Stimulated activated naive CD8-positive, alpha-beta T cell treated with anti-CD3 and anti-CD28 coated beads, Interleukin-15, Interleukin-2, amounts not matched to agents 100 ng/mL and 50 ng/mL, for 24 hours (primary cell): Measurements from ENCODE around the gene ZNF112.
A peak's percentile ranks its signal among the peaks of the same experiment; 100 is the strongest.

ENCODE experiments used
- H3K27ac Mint-ChIP-seq: one replicate; pipeline ENCODE4 v1.8.0; 2021; ENCODE audit warnings: mild to moderate bottlenecking, mixed read lengths
- H3K27me3 Mint-ChIP-seq: one replicate; pipeline ENCODE4 v1.8.0; 2021; ENCODE audit warnings: mixed read lengths
- H3K36me3 Mint-ChIP-seq: one replicate; pipeline ENCODE4 v1.8.0; 2021; ENCODE audit warnings: low read depth, mixed read lengths
- H3K4me1 Mint-ChIP-seq: one replicate; pipeline ENCODE4 v1.8.0; 2021; ENCODE audit warnings: low read depth, mixed read lengths
- H3K4me3 Mint-ChIP-seq: one replicate; pipeline ENCODE4 v1.8.0; 2021; ENCODE audit warnings: mild to moderate bottlenecking, mixed read lengths
- H3K9me3 Mint-ChIP-seq: one replicate; pipeline ENCODE4 v1.8.0; 2021; ENCODE audit warnings: mixed read lengths

ZNF112 gene

DNA sequence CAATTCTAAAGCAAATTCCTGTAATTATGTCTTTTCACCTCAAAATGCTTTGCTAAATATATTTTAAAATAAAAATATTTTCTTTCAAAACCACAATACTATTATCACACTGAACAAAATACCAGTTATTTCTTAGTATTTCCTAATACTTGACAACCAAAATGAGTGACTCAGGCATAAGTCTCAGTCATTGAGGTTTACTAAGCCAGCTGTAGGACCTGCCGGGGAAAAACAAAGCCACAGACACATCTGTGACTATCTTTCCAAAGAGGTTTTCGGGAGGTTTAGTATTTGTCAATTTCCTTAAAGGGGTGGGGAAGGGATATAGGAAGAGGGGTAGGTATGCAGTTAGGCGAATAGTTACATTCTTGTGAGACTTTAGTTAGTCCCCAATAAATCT lies 48.5 kb downstream of the ZNF112 start:
- H3K4me3 Mint-ChIP-seq, result no peak overlapping the region
- H3K36me3 Mint-ChIP-seq, result peaks cover 4% of the 10 kb centered on the region
- H3K27me3 Mint-ChIP-seq, result peaks cover 10% of the 10 kb centered on the region

DNA sequence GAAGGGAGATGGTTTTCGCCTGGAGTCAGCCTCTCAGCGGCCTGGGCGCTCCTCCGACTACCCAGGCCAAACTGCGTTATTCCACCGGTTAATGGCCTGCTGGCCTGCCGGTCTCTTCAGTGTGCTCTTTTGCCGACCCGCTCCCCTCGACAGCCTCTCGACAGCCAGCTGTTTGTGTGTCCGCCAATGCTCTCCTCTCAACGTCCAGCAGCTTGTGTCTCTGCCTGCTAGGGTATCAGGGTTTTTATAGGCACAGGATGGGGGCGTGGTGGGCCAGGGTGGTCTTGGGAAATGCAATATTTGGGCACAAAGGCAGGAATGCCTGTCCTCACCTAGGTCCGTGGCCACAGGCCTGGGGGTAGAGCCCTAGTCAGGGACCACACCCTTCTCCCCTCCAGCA lies 50.2 kb downstream of the ZNF112 start:
- Mint-ChIP-seq H3K36me3 (peaks cover 17% of the 10 kb centered on the region), H3K9me3 (peaks cover 21% of the 10 kb centered on the region), H3K4me1 (peaks cover 24% of the 10 kb centered on the region), H3K27ac (no peak overlapping the region), H3K4me3 (no peak overlapping the region), H3K27me3 (peaks cover 10% of the 10 kb centered on the region)

More for the DNA sequence above, 48.5 kb downstream of the ZNF112 start:
- peaks cover 21% of the 10 kb centered on the region for H3K9me3 Mint-ChIP-seq
- H3K27ac Mint-ChIP-seq, result no peak overlapping the region
- H3K4me1 Mint-ChIP-seq, result peaks cover 24% of the 10 kb centered on the region

DNA sequence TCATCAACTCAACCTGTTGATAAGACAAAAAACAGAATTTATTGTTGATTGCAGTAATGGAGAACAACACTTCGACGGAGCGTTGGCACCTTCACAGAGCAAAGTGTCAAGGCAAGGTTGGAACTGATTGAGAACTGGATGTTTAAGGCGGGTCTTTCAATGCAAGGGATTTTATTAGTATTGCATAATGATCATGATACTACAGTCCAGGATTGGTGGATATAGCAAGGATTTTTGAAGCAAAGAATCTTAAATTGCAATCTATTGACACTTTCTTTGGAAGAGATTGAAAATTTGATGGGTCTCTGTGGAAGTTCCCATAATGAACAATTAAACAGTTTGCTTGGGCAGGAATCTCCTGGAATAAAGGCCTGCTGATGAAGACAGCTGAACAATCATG lies 51.0 kb downstream of the ZNF112 start:
- Mint-ChIP-seq H3K4me3 (peak overlapping the region; percentile 86), H3K4me1 (peaks cover 24% of the 10 kb centered on the region), H3K9me3 (peaks cover 26% of the 10 kb centered on the region), H3K27ac (no peak overlapping the region), H3K27me3 (peaks cover 10% of the 10 kb centered on the region), H3K36me3 (peaks cover 25% of the 10 kb centered on the region)

DNA sequence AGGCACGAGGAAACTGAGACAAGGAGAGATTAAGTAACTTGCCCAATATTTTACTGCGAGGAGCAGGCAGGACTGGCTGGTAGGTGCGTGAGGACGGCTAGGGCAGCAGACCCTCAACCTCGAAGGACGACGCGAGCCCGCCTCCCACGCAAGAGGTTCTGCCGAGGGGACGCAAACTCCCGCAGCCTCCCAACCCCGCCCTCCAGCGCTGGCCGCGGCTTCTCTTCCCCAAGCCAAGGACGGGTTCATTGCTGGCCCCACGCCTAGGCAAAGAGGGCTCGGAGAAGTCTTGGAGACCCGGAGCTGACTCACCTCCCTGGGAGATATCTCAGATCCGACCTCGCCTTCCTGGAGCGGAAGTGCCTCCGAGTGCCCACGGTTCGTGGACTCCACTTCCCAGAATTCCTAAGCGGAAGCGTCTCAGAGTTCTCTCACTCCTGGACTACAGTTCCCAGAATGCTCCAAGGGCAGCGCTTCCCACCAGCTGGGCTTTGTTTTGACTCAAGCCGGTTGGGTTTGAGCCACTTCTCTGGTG lies 51.8 kb downstream of the ZNF112 start, which contains the start of gene ZNF235:
TSS of gene ZNF235 (minus strand) at position 367 of the 535 bp plus-strand sequence. CDS start 1,621 bp downstream, outside the sequence.
- H3K36me3 Mint-ChIP-seq, result peaks cover 30% of the 10 kb centered on the region
- H3K27me3 Mint-ChIP-seq, result peaks cover 6% of the 10 kb centered on the region
- H3K27ac Mint-ChIP-seq, result peak within 1 kb of the TSS; percentile 76
- peaks cover 24% of the 10 kb centered on the region for H3K4me1 Mint-ChIP-seq
- H3K9me3 Mint-ChIP-seq, result peaks cover 22% of the 10 kb centered on the region
- peak within 1 kb of the TSS; percentile 86 for H3K4me3 Mint-ChIP-seq

DNA sequence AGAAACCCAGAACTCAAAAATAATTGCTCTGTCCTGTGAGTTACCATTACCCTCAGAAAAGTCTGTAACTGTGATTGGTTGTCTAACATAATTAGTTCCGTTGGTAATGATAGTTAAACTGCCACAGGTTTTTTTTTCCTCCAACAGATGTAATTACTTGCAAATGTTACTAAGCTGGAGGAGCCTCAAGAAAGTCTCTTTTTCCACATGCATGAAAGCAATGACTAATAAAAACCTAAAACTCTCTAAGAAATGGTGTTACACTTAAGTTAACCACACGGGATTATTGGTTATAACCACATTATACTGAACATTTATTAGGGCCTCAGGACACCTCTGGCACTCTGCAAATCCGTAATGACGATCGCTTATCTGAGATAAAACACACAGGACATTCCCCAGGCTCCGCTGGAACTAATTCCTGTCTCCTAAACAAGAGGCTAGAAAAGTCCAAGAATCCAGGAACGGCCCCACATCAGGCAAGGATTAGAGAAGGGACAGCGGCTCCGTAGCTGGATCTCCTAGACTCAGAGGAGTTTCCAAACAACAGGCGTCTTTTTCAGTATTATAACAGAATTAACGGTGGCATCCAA lies 52.4 kb downstream of the ZNF112 start:
- H3K27me3 Mint-ChIP-seq, result peaks cover 5% of the 10 kb centered on the region
- H3K4me3 Mint-ChIP-seq, result peak overlapping the region; percentile 86
- peaks cover 21% of the 10 kb centered on the region for H3K9me3 Mint-ChIP-seq
- H3K4me1 Mint-ChIP-seq, result peaks cover 24% of the 10 kb centered on the region
- H3K36me3 Mint-ChIP-seq, result peaks cover 35% of the 10 kb centered on the region
- peak overlapping the region; percentile 76 for H3K27ac Mint-ChIP-seq

DNA sequence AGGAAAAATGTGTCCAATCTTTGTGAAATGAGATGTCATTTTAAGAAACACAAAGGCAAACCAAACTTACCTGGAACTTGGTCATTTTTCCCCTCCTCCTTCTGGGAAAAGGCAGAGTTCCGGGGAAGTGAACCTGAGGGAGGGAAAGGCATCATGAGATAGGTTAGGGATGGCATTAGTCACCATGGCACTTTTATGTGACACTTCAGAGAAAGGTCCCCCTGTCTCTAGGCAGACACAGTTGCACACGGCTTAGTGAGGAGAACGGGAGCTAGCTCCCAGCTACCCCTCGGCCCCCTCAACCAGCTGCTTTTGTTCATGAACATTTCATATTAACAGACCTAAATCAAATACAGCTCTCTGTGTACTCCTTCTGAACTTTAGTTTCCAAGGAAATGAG lies 53.2 kb downstream of the ZNF112 start:
- no peaks in the 10 kb centered on the region for H3K27me3 Mint-ChIP-seq
- peaks cover 19% of the 10 kb centered on the region for H3K9me3 Mint-ChIP-seq
- peak overlapping the region; percentile 86 for H3K4me3 Mint-ChIP-seq
- no peak overlapping the region for H3K27ac Mint-ChIP-seq
- peaks cover 24% of the 10 kb centered on the region for H3K4me1 Mint-ChIP-seq
- peaks cover 42% of the 10 kb centered on the region for H3K36me3 Mint-ChIP-seq

DNA sequence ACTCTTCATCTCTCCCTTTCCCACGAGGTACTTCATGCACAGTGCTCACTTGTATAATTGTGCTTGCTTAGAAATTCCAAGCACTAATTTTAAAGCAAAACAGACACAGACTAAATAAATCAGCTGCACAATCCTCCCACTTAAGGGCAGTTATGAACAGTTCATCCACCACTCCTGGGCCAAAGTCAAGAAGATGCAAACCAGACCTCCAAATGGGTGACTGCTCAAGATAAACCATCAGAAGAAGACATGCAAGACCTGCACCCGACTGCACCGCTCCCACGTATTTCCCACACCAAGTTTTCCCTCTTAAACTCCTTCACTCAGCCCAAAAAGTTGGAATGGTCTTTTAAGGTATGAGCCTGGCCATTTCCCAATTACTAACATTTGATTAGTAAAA lies 71.5 kb downstream of the ZNF112 start:
- Mint-ChIP-seq H3K4me3 (no peak overlapping the region), H3K27ac (no peak overlapping the region), H3K36me3 (peaks cover 58% of the 10 kb centered on the region), H3K4me1 (no peaks in the 10 kb centered on the region), H3K9me3 (peaks cover 71% of the 10 kb centered on the region), H3K27me3 (no peaks in the 10 kb centered on the region)

DNA sequence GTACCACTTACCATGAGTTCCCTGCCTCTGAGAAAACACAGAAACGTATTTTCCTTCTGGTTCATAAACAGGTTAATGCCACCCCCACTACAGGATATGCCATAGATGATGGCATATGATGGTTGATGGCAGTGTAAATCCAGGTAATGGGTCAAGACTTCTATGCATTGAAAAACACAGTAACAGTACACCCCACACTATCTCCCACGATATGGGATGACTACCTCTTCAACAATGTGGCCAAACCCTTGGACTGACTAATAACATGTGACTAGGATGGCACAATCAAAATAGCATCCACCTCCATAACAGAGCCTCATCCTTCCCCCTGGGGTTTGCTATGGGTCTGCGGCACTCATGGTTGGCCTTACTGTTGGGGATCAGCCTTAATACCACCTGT lies 73.6 kb downstream of the ZNF112 start:
- Mint-ChIP-seq H3K4me1 (no peaks in the 10 kb centered on the region), H3K9me3 (peaks cover 69% of the 10 kb centered on the region), H3K27me3 (no peaks in the 10 kb centered on the region), H3K36me3 (peaks cover 55% of the 10 kb centered on the region), H3K27ac (no peak overlapping the region), H3K4me3 (no peak overlapping the region)

DNA sequence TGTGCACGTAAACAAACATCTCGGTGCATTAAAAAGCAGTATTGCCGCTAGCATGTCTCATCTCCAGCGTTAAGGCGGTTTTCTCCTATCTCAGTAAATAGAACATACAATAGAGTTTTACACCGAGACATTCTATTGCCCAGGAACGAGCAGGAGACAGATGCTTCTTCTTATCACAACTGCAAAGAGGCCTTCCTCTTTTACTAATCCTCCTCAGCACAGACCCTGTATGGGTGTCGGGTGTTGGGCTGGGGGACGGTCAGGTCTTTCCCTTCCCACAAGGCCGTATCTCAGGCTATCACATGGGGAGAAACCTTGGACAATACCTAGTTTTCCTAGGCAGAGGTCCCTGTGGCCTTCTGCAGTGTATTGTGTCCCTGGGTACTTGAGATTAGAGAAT lies 75.6 kb downstream of the ZNF112 start:
- no peak overlapping the region for H3K27ac Mint-ChIP-seq
- H3K27me3 Mint-ChIP-seq, result no peaks in the 10 kb centered on the region
- peaks cover 50% of the 10 kb centered on the region for H3K36me3 Mint-ChIP-seq
- no peaks in the 10 kb centered on the region for H3K4me1 Mint-ChIP-seq
- peaks cover 66% of the 10 kb centered on the region for H3K9me3 Mint-ChIP-seq
- H3K4me3 Mint-ChIP-seq, result no peak overlapping the region

DNA sequence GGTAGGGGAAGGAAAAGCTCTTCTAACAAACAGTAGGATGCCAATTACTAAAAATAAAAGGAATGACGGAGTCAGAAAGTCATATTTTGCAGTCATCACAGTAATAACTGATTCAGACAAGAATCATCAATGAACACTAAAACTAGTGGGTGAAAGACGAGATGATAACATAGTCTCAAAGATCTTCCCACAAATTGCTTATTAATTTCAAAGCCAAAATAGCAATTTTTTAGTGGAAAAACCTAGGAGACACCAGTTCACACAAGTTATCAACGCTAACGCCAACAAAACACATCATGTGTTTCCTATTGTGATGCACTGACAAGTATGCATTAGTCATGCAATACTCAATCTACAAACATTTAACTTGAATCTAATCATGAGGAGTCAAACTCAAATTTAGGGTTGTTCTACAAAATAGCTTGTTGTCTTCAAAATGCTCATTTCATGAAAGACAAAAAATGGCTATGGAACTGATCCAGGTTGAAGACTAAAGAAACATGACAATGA lies 78.2 kb downstream of the ZNF112 start:
- H3K9me3 Mint-ChIP-seq, result peaks cover 71% of the 10 kb centered on the region
- no peak overlapping the region for H3K4me3 Mint-ChIP-seq
- H3K4me1 Mint-ChIP-seq, result no peaks in the 10 kb centered on the region
- no peaks in the 10 kb centered on the region for H3K27me3 Mint-ChIP-seq
- H3K36me3 Mint-ChIP-seq, result peaks cover 68% of the 10 kb centered on the region
- no peak overlapping the region for H3K27ac Mint-ChIP-seq

DNA sequence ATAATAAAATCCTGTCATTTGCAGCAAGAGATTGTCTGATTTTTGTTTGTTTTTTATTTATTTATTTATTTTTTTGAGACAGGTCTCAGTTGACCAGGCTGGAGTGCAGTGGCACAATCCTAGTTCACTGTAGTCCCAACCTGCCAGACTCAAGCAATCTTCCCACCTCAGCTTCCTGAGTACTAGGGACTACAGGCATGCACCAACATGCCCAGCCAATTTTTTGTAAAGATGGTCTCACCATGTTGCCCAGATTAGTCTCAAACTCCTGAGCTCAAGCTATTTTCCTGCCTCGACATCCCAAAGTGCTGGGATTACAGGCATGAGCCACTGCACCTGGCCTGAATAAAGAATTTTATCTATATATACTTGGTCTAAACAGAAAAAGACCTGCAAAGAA lies 79.1 kb downstream of the ZNF112 start:
- Mint-ChIP-seq H3K36me3 (peaks cover 71% of the 10 kb centered on the region), H3K4me3 (no peak overlapping the region), H3K27me3 (no peaks in the 10 kb centered on the region), H3K27ac (no peak overlapping the region), H3K4me1 (no peaks in the 10 kb centered on the region), H3K9me3 (peaks cover 74% of the 10 kb centered on the region)
